RKO (cell line): ENCODE measurements around the gene USB1.

ENCODE experiments used
- DNase-seq: peaks from one replicate; pipeline ENCODE4 v3.0.0-alpha.2; 2016; ENCODE audit warnings: low spot score

The USB1 gene

GRCh38 chr16:57995721-57996405, 5.3 kb upstream of the USB1 start:
- DNase-seq: no peak

- no peak for DNase-seq
These were observed 4.6 kb upstream of the USB1 start for GRCh38 chr16:57996406-57997175.

GRCh38 chr16:57997176-57997527, 4.1 kb upstream of the USB1 start:
- no peak for DNase-seq

- no peak for DNase-seq
These were observed 3.5 kb upstream of the USB1 start for GRCh38 chr16:57997528-57998265.

- DNase-seq: no peak
These were observed 2.7 kb upstream of the USB1 start for GRCh38 chr16:57998486-57998885.

- DNase-seq: no peak
These were observed 2.2 kb upstream of the USB1 start for GRCh38 chr16:57998992-57999365.

GRCh38 chr16:57999366-57999970, 1.7 kb upstream of the USB1 start:
- peak; percentile 52 for DNase-seq

GRCh38 chr16:57999971-58000705, 1.1 kb upstream of the USB1 start, which contains the start of gene ZNF319:
ZNF319 (minus strand) TSS chr16:58000672; CDS start chr16:57998265, 2,407 bp downstream.
- peak; percentile 28 for DNase-seq

GRCh38 chr16:58001781-58002415, 691 bp downstream of the USB1 start:
- DNase-seq: peak; percentile 43

- DNase-seq: no peak
These were observed 1.2 kb downstream of the USB1 start for GRCh38 chr16:58002416-58002800.

GRCh38 chr16:58002936-58003335, 1.7 kb downstream of the USB1 start:
- no peak for DNase-seq

- DNase-seq: peak; percentile 87
These were observed 3.5 kb downstream of the USB1 start for GRCh38 chr16:58004736-58005135.

- DNase-seq: no peak
These were observed 8.7 kb downstream of the USB1 start for GRCh38 chr16:58009856-58010416.

- no peak for DNase-seq
These were observed 9.7 kb downstream of the USB1 start for GRCh38 chr16:58010886-58011285.

- no peak for DNase-seq
These were observed 10.4 kb downstream of the USB1 start for GRCh38 chr16:58011652-58012051.

- no peak for DNase-seq
These were observed 11.3 kb downstream of the USB1 start for GRCh38 chr16:58012481-58012880.

- DNase-seq: no peak
These were observed 12.2 kb downstream of the USB1 start for GRCh38 chr16:58013201-58013956.

- DNase-seq: no peak
These were observed 15.7 kb downstream of the USB1 start for GRCh38 chr16:58016840-58017446.

GRCh38 chr16:58018803-58019202, 17.6 kb downstream of the USB1 start:
- no peak for DNase-seq
